GM12865 (cell line): Measurements from ENCODE around the gene AHCYL1.

Experiments
- DNase-seq: peaks from one replicate; pipeline ENCODE4 v3.0.0; 2010; ENCODE audit warnings: low read depth
- H3K4me3 ChIP-seq: 2 replicates; pipeline ENCODE4 v1.5.1; 2011; ENCODE audit warnings: mild to moderate bottlenecking, low read depth, low read length, control low read depth
- CTCF ChIP-seq: IDR thresholded peaks from 2 replicates; pipeline ENCODE4 v1.5.1; 2011; ENCODE audit warnings: low read length, control low read depth, low read depth, inconsistent platforms; ENCODE audit not compliant: insufficient read depth; ENCODE audit errors: missing control alignments

AHCYL1 gene

GRCh38 chr1:110040548-110040947 lies 56.0 kb downstream of the AHCYL1 start:
- TF ChIP-seq CTCF: no peak
- no peak overlapping the region for H3K4me3 ChIP-seq
- no peak for DNase-seq

GRCh38 chr1:110043016-110043415 lies 58.5 kb downstream of the AHCYL1 start:
- TF ChIP-seq CTCF: no peak
- DNase-seq: no peak
- no peak overlapping the region for H3K4me3 ChIP-seq

GRCh38 chr1:110047463-110047862 lies 62.9 kb downstream of the AHCYL1 start:
- no peak overlapping the region for H3K4me3 ChIP-seq
- no peak for DNase-seq

GRCh38 chr1:110048240-110048639 lies 63.7 kb downstream of the AHCYL1 start:
- no peak overlapping the region for H3K4me3 ChIP-seq
- no peak for TF ChIP-seq CTCF
- DNase-seq: no peak

More at GRCh38 chr1:110047463-110047862, 62.9 kb downstream of the AHCYL1 start:
- no peak for TF ChIP-seq CTCF

- TF ChIP-seq CTCF: no peak
- no peak overlapping the region for H3K4me3 ChIP-seq
- DNase-seq: no peak
Observed at GRCh38 chr1:110048923-110049601, 64.5 kb downstream of the AHCYL1 start.

- no peak overlapping the region for H3K4me3 ChIP-seq
- DNase-seq: no peak
- no peak for TF ChIP-seq CTCF
Observed at GRCh38 chr1:110049801-110050601, 65.4 kb downstream of the AHCYL1 start.
